VCaP (cell line): Measurements from ENCODE around the gene FOXP4.

Experiments
- H3K27ac ChIP-seq: fragments of 450-650 bp; 2 replicates; pipeline ENCODE4 v1.5.1; 2017
- TF ChIP-seq, protein P1 (sequence below): fragments of 450-650 bp; conservative IDR thresholded peaks from 2 replicates; pipeline ENCODE4 v1.5.1; 2017; ENCODE audit warnings: mild to moderate bottlenecking, moderate library complexity

FOXP4 gene

GRCh38 chr6:41576667-41577066 is 30.5 kb downstream of the FOXP4 start:
- TF ChIP-seq, protein P1, sequence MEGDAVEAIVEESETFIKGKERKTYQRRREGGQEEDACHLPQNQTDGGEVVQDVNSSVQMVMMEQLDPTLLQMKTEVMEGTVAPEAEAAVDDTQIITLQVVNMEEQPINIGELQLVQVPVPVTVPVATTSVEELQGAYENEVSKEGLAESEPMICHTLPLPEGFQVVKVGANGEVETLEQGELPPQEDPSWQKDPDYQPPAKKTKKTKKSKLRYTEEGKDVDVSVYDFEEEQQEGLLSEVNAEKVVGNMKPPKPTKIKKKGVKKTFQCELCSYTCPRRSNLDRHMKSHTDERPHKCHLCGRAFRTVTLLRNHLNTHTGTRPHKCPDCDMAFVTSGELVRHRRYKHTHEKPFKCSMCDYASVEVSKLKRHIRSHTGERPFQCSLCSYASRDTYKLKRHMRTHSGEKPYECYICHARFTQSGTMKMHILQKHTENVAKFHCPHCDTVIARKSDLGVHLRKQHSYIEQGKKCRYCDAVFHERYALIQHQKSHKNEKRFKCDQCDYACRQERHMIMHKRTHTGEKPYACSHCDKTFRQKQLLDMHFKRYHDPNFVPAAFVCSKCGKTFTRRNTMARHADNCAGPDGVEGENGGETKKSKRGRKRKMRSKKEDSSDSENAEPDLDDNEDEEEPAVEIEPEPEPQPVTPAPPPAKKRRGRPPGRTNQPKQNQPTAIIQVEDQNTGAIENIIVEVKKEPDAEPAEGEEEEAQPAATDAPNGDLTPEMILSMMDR: no peak
- H3K27ac ChIP-seq: no peak overlapping the region

GRCh38 chr6:41577356-41578216 is 31.4 kb downstream of the FOXP4 start:
- H3K27ac ChIP-seq: peak overlapping the region; percentile 56
- TF ChIP-seq, protein P1: no peak

- H3K27ac ChIP-seq: peak overlapping the region; percentile 56
- TF ChIP-seq, protein P1: no peak
These were observed 32.3 kb downstream of the FOXP4 start for GRCh38 chr6:41578217-41579087.

GRCh38 chr6:41579088-41579610 is 33.0 kb downstream of the FOXP4 start:
- TF ChIP-seq, protein P1: no peak
- no peak overlapping the region for H3K27ac ChIP-seq

GRCh38 chr6:41580690-41581089 is 34.5 kb downstream of the FOXP4 start:
- H3K27ac ChIP-seq: no peak overlapping the region
- TF ChIP-seq, protein P1: no peak

GRCh38 chr6:41581381-41581991 is 35.3 kb downstream of the FOXP4 start:
- TF ChIP-seq, protein P1: no peak

More at GRCh38 chr6:41581381-41581991, 35.3 kb downstream of the FOXP4 start:
- no peak overlapping the region for H3K27ac ChIP-seq
